ENCODE measurements around the gene CGRRF1.
A peak's percentile ranks its signal among the peaks of the same experiment; 100 is the strongest.

CGRRF1 gene

GRCh38 chr14:54572316-54572715 lies 62.6 kb downstream of the CGRRF1 start:
- TF ChIP-seq CTCF (IDR thresholded peaks at IDR 0.05; ENCODE audit: poor library complexity, severe bottlenecking), result peak; percentile 76
- peaks cover 4% of the 10 kb centered on the region for H3K9me3 ChIP-seq (ENCODE audit: severe bottlenecking)
- H3K27ac ChIP-seq (ENCODE audit: poor library complexity, severe bottlenecking), result peak overlapping the region; percentile 89
- H3K36me3 ChIP-seq (ENCODE audit: low read depth), result peaks cover 55% of the 10 kb centered on the region
- no peak overlapping the region for H3K4me3 ChIP-seq (ENCODE audit: severe bottlenecking)
- peaks cover 45% of the 10 kb centered on the region for H3K4me1 ChIP-seq (ENCODE audit: insufficient read depth, poor library complexity, severe bottlenecking)
- ATAC-seq (ENCODE audit: low read depth) (no peak), DNase-seq (ENCODE audit: low spot score) (no peak)
- no peaks in the 10 kb centered on the region for H3K27me3 ChIP-seq (ENCODE audit: insufficient read depth, poor library complexity, severe bottlenecking)

DNA sequence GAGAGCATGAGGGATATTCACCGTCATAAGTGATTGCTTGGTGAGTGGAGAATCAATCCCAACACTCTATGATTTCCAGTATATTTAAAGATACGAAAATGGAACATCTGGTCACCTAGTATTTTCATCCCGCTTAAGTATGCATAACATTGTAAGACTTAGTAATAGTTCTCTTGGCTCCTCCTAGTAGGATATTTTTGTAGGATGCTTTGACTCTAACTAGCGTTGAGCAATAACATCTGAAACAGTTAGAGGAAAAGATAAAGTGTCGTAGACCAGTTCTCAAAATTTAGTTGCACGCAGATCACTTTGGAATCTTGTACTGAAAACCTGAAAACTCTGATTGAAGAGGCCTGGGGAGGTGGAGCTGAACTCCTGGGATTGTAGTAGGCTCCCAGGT lies 64.8 kb downstream of the CGRRF1 start:
- Histone ChIP-seq H3K27ac (ENCODE audit: poor library complexity, severe bottlenecking) (no peak overlapping the region), H3K36me3 (ENCODE audit: low read depth) (peaks cover 72% of the 10 kb centered on the region), H3K27me3 (ENCODE audit: insufficient read depth, poor library complexity, severe bottlenecking) (no peaks in the 10 kb centered on the region), H3K9me3 (ENCODE audit: severe bottlenecking) (peaks cover 4% of the 10 kb centered on the region), H3K4me3 (ENCODE audit: severe bottlenecking) (no peak overlapping the region), H3K4me1 (ENCODE audit: insufficient read depth, poor library complexity, severe bottlenecking) (peaks cover 52% of the 10 kb centered on the region)
- ATAC-seq (ENCODE audit: low read depth) (no peak), DNase-seq (ENCODE audit: low spot score) (no peak)
- TF ChIP-seq CTCF (IDR thresholded peaks at IDR 0.05; ENCODE audit: poor library complexity, severe bottlenecking), result no peak

DNA sequence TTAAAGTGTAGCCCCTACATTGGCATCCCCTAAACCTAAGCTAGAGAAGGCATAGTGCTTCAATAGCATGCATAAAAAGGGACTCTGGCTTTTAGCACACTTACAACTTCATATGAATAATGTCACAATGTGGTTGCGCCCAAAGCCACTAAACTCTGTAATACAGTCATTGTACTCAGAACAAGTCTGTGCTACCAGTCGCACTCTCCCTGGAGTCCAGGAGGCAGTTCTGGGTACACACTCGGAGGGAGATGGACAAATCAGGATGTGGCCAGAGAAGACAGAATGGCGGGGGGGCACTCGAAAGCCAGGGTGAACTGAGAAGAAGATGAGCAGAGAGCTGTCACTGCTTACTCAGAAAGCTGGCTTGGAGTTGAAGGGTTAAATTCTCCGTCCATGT lies 67.8 kb downstream of the CGRRF1 start:
- Histone ChIP-seq H3K4me1 (ENCODE audit: insufficient read depth, poor library complexity, severe bottlenecking) (peaks cover 27% of the 10 kb centered on the region), H3K27ac (ENCODE audit: poor library complexity, severe bottlenecking) (peak overlapping the region; percentile 25), H3K4me3 (ENCODE audit: severe bottlenecking) (no peak overlapping the region), H3K27me3 (ENCODE audit: insufficient read depth, poor library complexity, severe bottlenecking) (no peaks in the 10 kb centered on the region), H3K36me3 (ENCODE audit: low read depth) (peaks cover 68% of the 10 kb centered on the region), H3K9me3 (ENCODE audit: severe bottlenecking) (peaks cover 2% of the 10 kb centered on the region)
- no peak for ATAC-seq (ENCODE audit: low read depth)
- no peak for DNase-seq (ENCODE audit: low spot score)
- TF ChIP-seq CTCF (IDR thresholded peaks at IDR 0.05; ENCODE audit: poor library complexity, severe bottlenecking), result no peak

- ATAC-seq (ENCODE audit: low read depth), result peak; percentile 45
- Histone ChIP-seq H3K36me3 (ENCODE audit: low read depth) (peaks cover 68% of the 10 kb centered on the region), H3K27ac (ENCODE audit: poor library complexity, severe bottlenecking) (peak overlapping the region; percentile 25), H3K4me1 (ENCODE audit: insufficient read depth, poor library complexity, severe bottlenecking) (peaks cover 27% of the 10 kb centered on the region), H3K9me3 (ENCODE audit: severe bottlenecking) (no peaks in the 10 kb centered on the region), H3K4me3 (ENCODE audit: severe bottlenecking) (no peak overlapping the region), H3K27me3 (ENCODE audit: insufficient read depth, poor library complexity, severe bottlenecking) (no peaks in the 10 kb centered on the region)
- no peak for DNase-seq (ENCODE audit: low spot score)
- TF ChIP-seq CTCF (IDR thresholded peaks at IDR 0.05; ENCODE audit: poor library complexity, severe bottlenecking), result no peak
Measured at GRCh38 chr14:54577977-54578376, 68.3 kb downstream of the CGRRF1 start.

DNA sequence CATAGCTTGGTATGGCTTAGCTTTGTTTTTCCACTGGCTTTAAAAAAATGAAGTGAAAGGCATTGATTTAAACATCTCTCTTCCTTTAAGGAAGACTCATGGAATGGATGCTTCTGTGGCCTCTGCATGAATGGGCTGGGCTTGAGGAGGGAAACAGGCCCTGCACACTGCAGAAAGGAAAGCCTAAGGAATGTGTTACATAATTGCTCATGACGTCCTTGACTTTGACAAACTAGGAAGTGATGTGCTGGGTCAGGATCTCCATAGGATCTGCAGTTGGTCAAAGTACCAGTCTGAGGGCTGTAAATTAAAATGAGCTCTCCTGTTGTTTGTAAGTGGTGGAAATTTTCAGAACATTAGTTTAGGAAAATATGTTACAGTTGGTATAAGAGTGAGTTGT lies 69.9 kb downstream of the CGRRF1 start:
- no peak for DNase-seq (ENCODE audit: low spot score)
- ATAC-seq (ENCODE audit: low read depth), result peak; percentile 45; the same call in 2 of the 3 replicates
- H3K36me3 ChIP-seq (ENCODE audit: low read depth), result peaks cover 70% of the 10 kb centered on the region
- H3K4me3 ChIP-seq (ENCODE audit: severe bottlenecking), result no peak overlapping the region
- H3K4me1 ChIP-seq (ENCODE audit: insufficient read depth, poor library complexity, severe bottlenecking), result peaks cover 27% of the 10 kb centered on the region
- no peaks in the 10 kb centered on the region for H3K9me3 ChIP-seq (ENCODE audit: severe bottlenecking)
- no peaks in the 10 kb centered on the region for H3K27me3 ChIP-seq (ENCODE audit: insufficient read depth, poor library complexity, severe bottlenecking)
- TF ChIP-seq CTCF (IDR thresholded peaks at IDR 0.05; ENCODE audit: poor library complexity, severe bottlenecking), result no peak
- no peak overlapping the region for H3K27ac ChIP-seq (ENCODE audit: poor library complexity, severe bottlenecking)
